ENCODE results near the gene ZBTB38.

DNA sequence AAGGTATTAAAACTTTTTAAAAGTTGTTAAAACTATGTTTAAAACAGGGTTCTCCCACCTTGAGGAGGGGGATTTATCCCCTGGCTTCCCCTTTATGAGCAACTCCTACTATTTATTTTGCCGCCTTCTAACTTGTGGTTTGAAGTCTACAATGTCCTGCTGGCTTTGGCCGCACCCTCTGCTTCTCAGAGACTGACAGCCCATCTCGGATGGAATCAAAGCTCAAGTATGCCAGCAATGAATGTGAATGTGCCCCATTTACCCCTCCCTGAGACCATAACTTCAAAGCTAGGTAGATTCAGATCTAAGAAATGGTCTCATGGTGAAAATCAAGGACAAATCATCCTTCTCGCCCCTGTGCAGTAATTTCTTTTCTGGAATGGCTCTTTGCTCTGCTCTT lies 10.3 kb downstream of the ZBTB38 start:
- TF ChIP-seq POLR2A (IDR thresholded peaks at IDR 0.05; ENCODE audit: low read depth, low read length): no peak
- TF ChIP-seq, protein P1, sequence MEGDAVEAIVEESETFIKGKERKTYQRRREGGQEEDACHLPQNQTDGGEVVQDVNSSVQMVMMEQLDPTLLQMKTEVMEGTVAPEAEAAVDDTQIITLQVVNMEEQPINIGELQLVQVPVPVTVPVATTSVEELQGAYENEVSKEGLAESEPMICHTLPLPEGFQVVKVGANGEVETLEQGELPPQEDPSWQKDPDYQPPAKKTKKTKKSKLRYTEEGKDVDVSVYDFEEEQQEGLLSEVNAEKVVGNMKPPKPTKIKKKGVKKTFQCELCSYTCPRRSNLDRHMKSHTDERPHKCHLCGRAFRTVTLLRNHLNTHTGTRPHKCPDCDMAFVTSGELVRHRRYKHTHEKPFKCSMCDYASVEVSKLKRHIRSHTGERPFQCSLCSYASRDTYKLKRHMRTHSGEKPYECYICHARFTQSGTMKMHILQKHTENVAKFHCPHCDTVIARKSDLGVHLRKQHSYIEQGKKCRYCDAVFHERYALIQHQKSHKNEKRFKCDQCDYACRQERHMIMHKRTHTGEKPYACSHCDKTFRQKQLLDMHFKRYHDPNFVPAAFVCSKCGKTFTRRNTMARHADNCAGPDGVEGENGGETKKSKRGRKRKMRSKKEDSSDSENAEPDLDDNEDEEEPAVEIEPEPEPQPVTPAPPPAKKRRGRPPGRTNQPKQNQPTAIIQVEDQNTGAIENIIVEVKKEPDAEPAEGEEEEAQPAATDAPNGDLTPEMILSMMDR (IDR thresholded peaks at IDR 0.05; ENCODE audit: extremely low read depth in 1 of 2, insufficient read depth in 1 of 2, low read depth in 1 of 2, low read length in 2 of 2): no peak
- no peak for TF ChIP-seq POLR2AphosphoS5 (IDR thresholded peaks at IDR 0.05; ENCODE audit: insufficient read depth, low read depth, low read length)
- no peak for TF ChIP-seq EZH2 (IDR thresholded peaks at IDR 0.05; ENCODE audit: borderline replicate concordance, low read depth, low read length, severe bottlenecking)
- TF ChIP-seq, protein P2, sequence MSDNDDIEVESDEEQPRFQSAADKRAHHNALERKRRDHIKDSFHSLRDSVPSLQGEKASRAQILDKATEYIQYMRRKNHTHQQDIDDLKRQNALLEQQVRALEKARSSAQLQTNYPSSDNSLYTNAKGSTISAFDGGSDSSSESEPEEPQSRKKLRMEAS (IDR thresholded peaks at IDR 0.05; ENCODE audit: insufficient read depth, insufficient read length): no peak

Measured in endothelial cell of umbilical vein (primary cell).